ENCODE data around the gene GABRB3.

The GABRB3 gene

GRCh38 chr15:26729581-26729980, 43.3 kb downstream of the GABRB3 start:
- Histone ChIP-seq H3K36me3 (replicated peaks) (no peaks in the 10 kb centered on the region), H3K27me3 (replicated peaks) (no peaks in the 10 kb centered on the region), H3K4me3 (ENCODE audit: low read depth, low read length) (no peak overlapping the region), H3K27ac (no peak overlapping the region)
- no peak for TF ChIP-seq CTCF (IDR thresholded peaks at IDR 0.05; ENCODE audit: low read depth, low read length, missing control alignments)
- no peak for DNase-seq
- in situ Hi-C loops (cut with HindIII; ENCODE audit: low pct_ligation_motif_present, low sequenced_read_pairs): no loop called here

GRCh38 chr15:26729030-26729429, 43.8 kb downstream of the GABRB3 start:
- no peak for TF ChIP-seq CTCF (IDR thresholded peaks at IDR 0.05; ENCODE audit: low read depth, low read length, missing control alignments)
- in situ Hi-C loops (cut with HindIII; ENCODE audit: low pct_ligation_motif_present, low sequenced_read_pairs): no loop called here
- no peaks in the 10 kb centered on the region for H3K27me3 ChIP-seq (replicated peaks)
- H3K36me3 ChIP-seq (replicated peaks): no peaks in the 10 kb centered on the region
- no peak overlapping the region for H3K4me3 ChIP-seq (ENCODE audit: low read depth, low read length)
- no peak for DNase-seq
- H3K27ac ChIP-seq: no peak overlapping the region

- no peak overlapping the region for H3K4me3 ChIP-seq (ENCODE audit: low read depth, low read length)
- no peak for TF ChIP-seq CTCF (IDR thresholded peaks at IDR 0.05; ENCODE audit: low read depth, low read length, missing control alignments)
- H3K27ac ChIP-seq: no peak overlapping the region
- no peak for DNase-seq
- in situ Hi-C loops (cut with HindIII; ENCODE audit: low pct_ligation_motif_present, low sequenced_read_pairs): no loop called here
- no peaks in the 10 kb centered on the region for H3K36me3 ChIP-seq (replicated peaks)
- no peaks in the 10 kb centered on the region for H3K27me3 ChIP-seq (replicated peaks)
Measured at GRCh38 chr15:26724381-26725150, 48.3 kb downstream of the GABRB3 start.

GRCh38 chr15:26722621-26723160, 50.2 kb downstream of the GABRB3 start:
- no peak for TF ChIP-seq CTCF (IDR thresholded peaks at IDR 0.05; ENCODE audit: low read depth, low read length, missing control alignments)
- Histone ChIP-seq H3K27ac (no peak overlapping the region), H3K36me3 (replicated peaks) (no peaks in the 10 kb centered on the region), H3K27me3 (replicated peaks) (no peaks in the 10 kb centered on the region), H3K4me3 (ENCODE audit: low read depth, low read length) (no peak overlapping the region)
- DNase-seq: no peak
- in situ Hi-C loops (cut with HindIII; ENCODE audit: low pct_ligation_motif_present, low sequenced_read_pairs): no loop called here

GRCh38 chr15:26721232-26721967, 51.5 kb downstream of the GABRB3 start:
- in situ Hi-C loops (cut with HindIII; ENCODE audit: low pct_ligation_motif_present, low sequenced_read_pairs): no loop called here
- Histone ChIP-seq H3K27ac (no peak overlapping the region), H3K4me3 (ENCODE audit: low read depth, low read length) (no peak overlapping the region), H3K36me3 (replicated peaks) (no peaks in the 10 kb centered on the region), H3K27me3 (replicated peaks) (no peaks in the 10 kb centered on the region)
- no peak for DNase-seq
- no peak for TF ChIP-seq CTCF (IDR thresholded peaks at IDR 0.05; ENCODE audit: low read depth, low read length, missing control alignments)
